Testis (tissue), 3 donors: ENCODE results near the gene NMNAT3. TPM values are rescaled to one million over a fixed set of nuclear protein-coding genes. Genes with fewer than 3 reads are reported as not detected.

Source experiments
- DNase-seq: peaks from one replicate; pipeline ENCODE4 v3.0.0-alpha.2; 2019
- H3K27ac ChIP-seq, 2 donors: fragments of 200-600 bp; sonication (generic); one replicate each; pipeline ENCODE4 v1.5.1; 2019
- H3K27me3 ChIP-seq: fragments of 200-600 bp; sonication (generic); one replicate; pipeline ENCODE4 v1.5.1; 2019
- H3K36me3 ChIP-seq: fragments of 200-600 bp; sonication (generic); one replicate; pipeline ENCODE4 v1.5.1; 2017; ENCODE audit warnings: low read depth; ENCODE audit errors: missing control alignments
- H3K4me1 ChIP-seq: fragments of 200-600 bp; sonication (generic); one replicate; pipeline ENCODE4 v1.5.1; 2019
- H3K4me3 ChIP-seq, 2 donors: fragments of 200-600 bp; sonication (generic); one replicate each; pipeline ENCODE4 v1.5.1; 2017 to 2019
- H3K9me3 ChIP-seq: fragments of 200-600 bp; sonication (generic); one replicate; pipeline ENCODE4 v1.5.1; 2017
- CTCF ChIP-seq, 3 experiments: fragments of 450-650 bp in 2 of 3; fragments of 200-600 bp in 1 of 3; sonication (generic) in 1 of 3; IDR thresholded peaks; one replicate each; pipeline ENCODE4 v1.5.1; 2016 to 2019; ENCODE audit warnings: antibody characterized with exemption in 3 of 3, mild to moderate bottlenecking in 2 of 3, moderate library complexity in 1 of 3
- POLR2A ChIP-seq: fragments of 450-650 bp; IDR thresholded peaks from one replicate; pipeline ENCODE4 v1.6.1; 2017; ENCODE audit warnings: antibody characterized with exemption, mild to moderate bottlenecking, moderate library complexity
- WGBS, 2 donors: methylation state at CpG; one replicate each; pipeline ENCODE4 v1.1.5; 2018; 5-methylcytosine and 5-hydroxymethylcytosine counted together
- intact Hi-C: fragments of 100-400 bp; cut with DNase I; formaldehyde crosslinking; loops from one replicate; pipeline ENCODE4 v1.15.1; 2023; ENCODE audit warnings: low total_unique reads
- polyA plus RNA-seq: library from polyadenylated mRNA; stranded (reverse); fragments of 350-450 nt; fragmentation: Illumina TruSeq; extraction: RNeasy Lipid Tissue Mini Kit (QIAGEN cat#74804); gene quantifications from one replicate; pipeline ENCODE4 v1.2.3, GENCODE V29; 2014; ENCODE audit warnings: low read depth, low replicate concordance; ENCODE audit not compliant: insufficient read depth
- total RNA-seq, 2 donors: library from RNA; depleted of rRNA; stranded (reverse); fragments of >200 nt; gene quantifications; one replicate each; pipeline ENCODE4 v1.2.3, GENCODE V29; 2016

The NMNAT3 gene
- total and polyA plus RNA-seq, 3 donors from 2014 or later: 21.1 to 76.5 (median 23.9) TPM

- H3K36me3 ChIP-seq: no peaks in the 10 kb centered on the region
- intact Hi-C loops: no loop called here
- H3K27me3 ChIP-seq: no peaks in the 10 kb centered on the region
- DNase-seq: no peak
- WGBS, 2 donors: 97 to 100% methylated on average over 2 of the region's 2 CpGs
- H3K27ac ChIP-seq: no peak overlapping the region
- TF ChIP-seq CTCF (IDR thresholded peaks at IDR 0.05): no peak
- no peak for TF ChIP-seq POLR2A
- H3K4me1 ChIP-seq: no peaks in the 10 kb centered on the region
- H3K9me3 ChIP-seq: no peaks in the 10 kb centered on the region
- H3K4me3 ChIP-seq: no peak overlapping the region
These were observed 149.5 kb downstream of the NMNAT3 start for GRCh38 chr3:139528281-139528680.

GRCh38 chr3:139527265-139527664 is 150.5 kb downstream of the NMNAT3 start:
- intact Hi-C loops: no loop called here
- no peak for DNase-seq
- no peaks in the 10 kb centered on the region for H3K4me1 ChIP-seq
- no peak overlapping the region for H3K4me3 ChIP-seq
- H3K27ac ChIP-seq: no peak overlapping the region
- no peaks in the 10 kb centered on the region for H3K9me3 ChIP-seq
- TF ChIP-seq POLR2A (no peak), CTCF (IDR thresholded peaks at IDR 0.05) (no peak)
- no peaks in the 10 kb centered on the region for H3K27me3 ChIP-seq
- no peaks in the 10 kb centered on the region for H3K36me3 ChIP-seq
- 80 to 85% methylated on average over 5 of the region's 5 CpGs for WGBS, 2 donors

DNA sequence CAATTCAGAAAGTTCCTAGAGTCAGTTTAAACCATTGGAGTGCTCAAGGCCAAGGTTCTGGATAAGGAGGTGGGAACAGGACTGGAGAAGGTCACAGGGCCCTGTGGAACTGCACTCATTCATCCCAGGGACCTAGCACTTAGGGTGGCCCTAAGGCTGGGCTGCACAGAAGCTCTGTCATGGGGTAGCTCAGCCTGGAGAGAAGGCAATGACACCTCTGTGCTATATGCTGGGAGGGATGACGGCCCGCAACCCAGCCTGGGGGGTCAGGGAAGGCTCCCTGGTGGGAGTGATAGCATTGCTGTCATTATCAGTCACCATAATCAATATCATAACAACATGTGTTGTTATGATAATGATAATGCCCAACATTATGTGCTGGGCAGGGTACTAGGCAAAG is 151.6 kb downstream of the NMNAT3 start:
- no peak for DNase-seq
- Histone ChIP-seq H3K36me3 (no peaks in the 10 kb centered on the region), H3K27ac (no peak overlapping the region), H3K4me3 (no peak overlapping the region), H3K9me3 (no peaks in the 10 kb centered on the region), H3K27me3 (no peaks in the 10 kb centered on the region), H3K4me1 (no peaks in the 10 kb centered on the region)
- TF ChIP-seq CTCF (IDR thresholded peaks at IDR 0.05): no peak
- TF ChIP-seq POLR2A: no peak
- WGBS, 2 donors: 88% methylated on average over 2 of the region's 2 CpGs; no CpG with 5 or more reads in 1 of the 2 donors
- intact Hi-C loops: no loop called here

DNA sequence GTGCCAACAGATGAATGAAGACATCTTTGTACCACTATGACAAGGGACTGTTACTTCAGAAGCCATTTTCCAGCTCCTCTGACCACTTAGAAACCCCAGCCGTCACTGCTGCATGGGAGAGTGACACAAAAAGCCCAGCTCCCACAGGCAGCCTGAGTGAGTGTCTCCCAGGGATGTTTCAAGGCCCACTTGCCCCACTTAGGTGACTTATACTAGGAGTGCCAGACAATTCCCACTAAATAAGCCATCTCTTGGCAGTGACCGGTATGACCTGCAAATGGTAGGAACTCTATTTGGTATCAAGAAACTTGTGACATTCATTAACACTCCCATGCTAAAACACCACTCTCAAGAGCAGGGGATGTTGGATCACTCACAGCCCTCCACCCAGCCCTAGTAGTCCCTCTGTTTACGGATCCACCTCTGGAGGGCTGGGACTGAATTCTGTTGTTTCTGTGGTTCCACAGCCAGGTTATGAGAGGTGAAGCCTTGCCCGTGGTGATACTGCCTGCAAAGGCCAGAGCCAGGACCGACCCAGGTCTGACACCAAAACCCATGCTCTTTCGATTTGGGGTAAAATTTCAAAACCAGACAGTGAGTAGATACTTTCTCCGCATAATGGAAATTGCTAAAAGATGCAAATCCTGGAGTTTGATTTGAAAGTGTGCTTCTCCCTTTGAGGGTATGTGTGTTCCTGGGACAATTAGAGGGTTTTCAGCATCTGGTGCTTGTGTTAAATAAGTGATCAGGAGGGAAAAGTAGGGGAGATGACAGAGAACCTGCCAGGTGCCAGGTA is 152.7 kb downstream of the NMNAT3 start:
- Histone ChIP-seq H3K4me3 (no peak overlapping the region), H3K27ac (no peak overlapping the region), H3K4me1 (no peaks in the 10 kb centered on the region), H3K36me3 (no peaks in the 10 kb centered on the region), H3K27me3 (no peaks in the 10 kb centered on the region), H3K9me3 (no peaks in the 10 kb centered on the region)
- intact Hi-C loops: no loop called here
- no peak for DNase-seq
- TF ChIP-seq POLR2A (no peak), CTCF (IDR thresholded peaks at IDR 0.05) (no peak)
- 93 to 98% methylated on average over 5 to 7 of the region's 7 CpGs for WGBS, 2 donors

DNA sequence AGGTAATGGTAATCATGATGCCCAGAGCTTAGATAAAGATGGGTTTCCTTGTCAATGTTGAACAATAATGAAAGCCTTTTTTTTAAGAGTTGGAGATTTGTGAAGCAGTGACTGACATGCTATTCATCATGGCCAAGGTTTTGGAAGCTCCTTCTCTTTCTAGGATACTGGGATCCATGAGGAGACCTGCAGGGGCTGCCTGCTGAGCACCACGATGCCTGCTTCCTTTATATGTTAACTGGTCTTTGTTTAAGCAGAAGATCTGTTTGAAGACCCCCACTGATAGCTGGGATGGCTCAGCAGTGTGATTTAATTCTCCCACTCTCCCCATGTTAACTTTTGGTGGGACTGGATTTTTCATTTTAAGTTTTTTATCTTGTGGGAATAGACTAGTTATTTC is 154.1 kb downstream of the NMNAT3 start:
- intact Hi-C loops: no loop called here
- TF ChIP-seq POLR2A: no peak
- no peak for TF ChIP-seq CTCF (IDR thresholded peaks at IDR 0.05)
- H3K4me3 ChIP-seq: no peak overlapping the region
- H3K36me3 ChIP-seq: no peaks in the 10 kb centered on the region
- no peak for DNase-seq
- H3K4me1 ChIP-seq: no peaks in the 10 kb centered on the region
- no peak overlapping the region for H3K27ac ChIP-seq
- no peaks in the 10 kb centered on the region for H3K9me3 ChIP-seq
- H3K27me3 ChIP-seq: no peaks in the 10 kb centered on the region
- 80 to 100% methylated on average over 1 of the region's 1 CpG for WGBS, 2 donors
